ENCODE measurements around the gene CDC14A. TPM values are rescaled to one million over a fixed set of nuclear protein-coding genes. Genes with fewer than 3 reads are reported as not detected.

The CDC14A gene
- polyA plus RNA-seq, 1 donor from 2014 or later, result 2.7 TPM

DNA sequence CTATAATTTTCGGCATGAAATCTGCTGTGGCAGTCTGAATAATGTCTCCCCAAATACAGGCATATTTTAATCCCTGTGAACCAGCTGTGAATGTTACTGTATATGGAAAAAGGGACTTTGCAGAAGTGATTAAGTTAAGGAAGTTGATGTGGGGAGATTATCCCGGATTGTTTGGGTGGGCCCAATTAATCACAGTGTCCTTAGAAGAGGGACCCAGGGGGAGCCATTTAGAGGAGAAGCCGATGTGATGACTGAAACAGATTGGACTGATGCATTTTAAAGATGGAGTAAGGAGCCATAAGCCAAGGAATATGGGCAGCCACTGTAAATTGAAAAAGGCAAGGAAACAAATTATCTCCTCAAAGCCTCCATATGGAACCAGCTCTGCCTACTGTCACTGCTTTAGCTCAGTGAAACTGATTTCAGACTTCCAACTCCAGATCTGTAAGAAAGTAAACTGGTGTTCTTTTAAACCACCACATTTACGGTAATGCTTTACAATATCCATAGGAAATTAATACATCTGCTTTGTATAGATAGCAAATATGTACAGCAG is 124.5 kb downstream of the CDC14A start:
- TF ChIP-seq MXI1 (conservative IDR thresholded peaks at IDR 0.05; ENCODE audit: poor library complexity, severe bottlenecking) (no peak), SMC3 (conservative IDR thresholded peaks at IDR 0.05; ENCODE audit: poor library complexity) (no peak), EZH2 (IDR thresholded peaks at IDR 0.05; ENCODE audit: borderline replicate concordance, insufficient read depth, low read length, poor library complexity, severe bottlenecking) (no peak), RAD21 (conservative IDR thresholded peaks at IDR 0.05) (no peak), POLR2AphosphoS5 (IDR thresholded peaks at IDR 0.05) (no peak), TAF1 (IDR thresholded peaks at IDR 0.05; ENCODE audit: low read depth) (no peak)
- TF ChIP-seq, protein P1, sequence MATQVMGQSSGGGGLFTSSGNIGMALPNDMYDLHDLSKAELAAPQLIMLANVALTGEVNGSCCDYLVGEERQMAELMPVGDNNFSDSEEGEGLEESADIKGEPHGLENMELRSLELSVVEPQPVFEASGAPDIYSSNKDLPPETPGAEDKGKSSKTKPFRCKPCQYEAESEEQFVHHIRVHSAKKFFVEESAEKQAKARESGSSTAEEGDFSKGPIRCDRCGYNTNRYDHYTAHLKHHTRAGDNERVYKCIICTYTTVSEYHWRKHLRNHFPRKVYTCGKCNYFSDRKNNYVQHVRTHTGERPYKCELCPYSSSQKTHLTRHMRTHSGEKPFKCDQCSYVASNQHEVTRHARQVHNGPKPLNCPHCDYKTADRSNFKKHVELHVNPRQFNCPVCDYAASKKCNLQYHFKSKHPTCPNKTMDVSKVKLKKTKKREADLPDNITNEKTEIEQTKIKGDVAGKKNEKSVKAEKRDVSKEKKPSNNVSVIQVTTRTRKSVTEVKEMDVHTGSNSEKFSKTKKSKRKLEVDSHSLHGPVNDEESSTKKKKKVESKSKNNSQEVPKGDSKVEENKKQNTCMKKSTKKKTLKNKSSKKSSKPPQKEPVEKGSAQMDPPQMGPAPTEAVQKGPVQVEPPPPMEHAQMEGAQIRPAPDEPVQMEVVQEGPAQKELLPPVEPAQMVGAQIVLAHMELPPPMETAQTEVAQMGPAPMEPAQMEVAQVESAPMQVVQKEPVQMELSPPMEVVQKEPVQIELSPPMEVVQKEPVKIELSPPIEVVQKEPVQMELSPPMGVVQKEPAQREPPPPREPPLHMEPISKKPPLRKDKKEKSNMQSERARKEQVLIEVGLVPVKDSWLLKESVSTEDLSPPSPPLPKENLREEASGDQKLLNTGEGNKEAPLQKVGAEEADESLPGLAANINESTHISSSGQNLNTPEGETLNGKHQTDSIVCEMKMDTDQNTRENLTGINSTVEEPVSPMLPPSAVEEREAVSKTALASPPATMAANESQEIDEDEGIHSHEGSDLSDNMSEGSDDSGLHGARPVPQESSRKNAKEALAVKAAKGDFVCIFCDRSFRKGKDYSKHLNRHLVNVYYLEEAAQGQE (IDR thresholded peaks at IDR 0.05; ENCODE audit: borderline replicate concordance), result no peak
- Histone ChIP-seq H3F3A (ENCODE audit: insufficient read depth, low read length, poor library complexity, severe bottlenecking) (no peaks in the 10 kb centered on the region), H3K27me3 (ENCODE audit: insufficient read depth, low read depth, low read length) (no peaks in the 10 kb centered on the region), H4K20me1 (ENCODE audit: insufficient read depth) (no peaks in the 10 kb centered on the region), H2AFZ (ENCODE audit: low read depth, low read length) (no peak overlapping the region), H3K9ac (ENCODE audit: low read length) (no peak overlapping the region), H3K9me2 (ENCODE audit: insufficient read depth, low read length) (no peaks in the 10 kb centered on the region), H3K4me3 (ENCODE audit: low read length) (no peak overlapping the region), H3K9me3 (ENCODE audit: low read length) (no peaks in the 10 kb centered on the region), H3K79me2 (replicated peaks; ENCODE audit: insufficient read depth, low read length) (no peaks in the 10 kb centered on the region), H3K36me3 (ENCODE audit: insufficient read depth, low read length) (no peaks in the 10 kb centered on the region), H3K27ac (ENCODE audit: low read length) (no peak overlapping the region), H3K4me2 (ENCODE audit: low read length) (no peak overlapping the region)

DNA sequence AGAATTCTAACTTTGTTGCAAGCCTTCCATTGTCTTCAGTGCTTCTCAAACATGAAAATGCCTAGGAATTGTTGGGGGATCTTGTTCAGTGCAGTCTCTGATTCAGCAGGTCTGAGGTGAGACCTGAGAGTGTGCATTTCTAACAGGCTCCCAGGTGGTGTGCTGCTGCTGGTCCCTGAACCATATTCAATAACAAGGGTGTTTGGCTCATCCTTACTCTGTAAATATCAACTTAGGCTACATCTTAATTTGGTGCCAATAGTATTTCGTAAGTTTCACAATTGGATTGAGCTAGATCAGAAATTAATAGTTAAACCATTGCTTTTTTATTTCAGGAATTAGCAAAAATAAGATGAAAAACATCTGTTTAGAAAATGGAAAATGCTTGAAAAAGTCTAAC is 126.5 kb downstream of the CDC14A start:
- Histone ChIP-seq H3K27me3 (ENCODE audit: insufficient read depth, low read depth, low read length) (no peaks in the 10 kb centered on the region), H3K36me3 (ENCODE audit: insufficient read depth, low read length) (no peaks in the 10 kb centered on the region), H3K27ac (ENCODE audit: low read length) (no peak overlapping the region), H3F3A (ENCODE audit: insufficient read depth, low read length, poor library complexity, severe bottlenecking) (no peaks in the 10 kb centered on the region), H3K9ac (ENCODE audit: low read length) (no peak overlapping the region), H3K4me2 (ENCODE audit: low read length) (no peak overlapping the region), H2AFZ (ENCODE audit: low read depth, low read length) (no peak overlapping the region), H3K9me3 (ENCODE audit: low read length) (no peaks in the 10 kb centered on the region), H4K20me1 (ENCODE audit: insufficient read depth) (no peaks in the 10 kb centered on the region), H3K79me2 (replicated peaks; ENCODE audit: insufficient read depth, low read length) (no peaks in the 10 kb centered on the region), H3K9me2 (ENCODE audit: insufficient read depth, low read length) (no peaks in the 10 kb centered on the region), H3K4me3 (ENCODE audit: low read length) (no peak overlapping the region)
- no peak for TF ChIP-seq POLR2AphosphoS5 (IDR thresholded peaks at IDR 0.05)
- no peak for TF ChIP-seq TAF1 (IDR thresholded peaks at IDR 0.05; ENCODE audit: low read depth)
- TF ChIP-seq, protein P1 (IDR thresholded peaks at IDR 0.05; ENCODE audit: borderline replicate concordance), result no peak
- TF ChIP-seq, protein P2, sequence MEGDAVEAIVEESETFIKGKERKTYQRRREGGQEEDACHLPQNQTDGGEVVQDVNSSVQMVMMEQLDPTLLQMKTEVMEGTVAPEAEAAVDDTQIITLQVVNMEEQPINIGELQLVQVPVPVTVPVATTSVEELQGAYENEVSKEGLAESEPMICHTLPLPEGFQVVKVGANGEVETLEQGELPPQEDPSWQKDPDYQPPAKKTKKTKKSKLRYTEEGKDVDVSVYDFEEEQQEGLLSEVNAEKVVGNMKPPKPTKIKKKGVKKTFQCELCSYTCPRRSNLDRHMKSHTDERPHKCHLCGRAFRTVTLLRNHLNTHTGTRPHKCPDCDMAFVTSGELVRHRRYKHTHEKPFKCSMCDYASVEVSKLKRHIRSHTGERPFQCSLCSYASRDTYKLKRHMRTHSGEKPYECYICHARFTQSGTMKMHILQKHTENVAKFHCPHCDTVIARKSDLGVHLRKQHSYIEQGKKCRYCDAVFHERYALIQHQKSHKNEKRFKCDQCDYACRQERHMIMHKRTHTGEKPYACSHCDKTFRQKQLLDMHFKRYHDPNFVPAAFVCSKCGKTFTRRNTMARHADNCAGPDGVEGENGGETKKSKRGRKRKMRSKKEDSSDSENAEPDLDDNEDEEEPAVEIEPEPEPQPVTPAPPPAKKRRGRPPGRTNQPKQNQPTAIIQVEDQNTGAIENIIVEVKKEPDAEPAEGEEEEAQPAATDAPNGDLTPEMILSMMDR (IDR thresholded peaks at IDR 0.05; ENCODE audit: poor library complexity, severe bottlenecking), result no peak
- TF ChIP-seq MXI1 (conservative IDR thresholded peaks at IDR 0.05; ENCODE audit: poor library complexity, severe bottlenecking), result no peak
- TF ChIP-seq RAD21 (conservative IDR thresholded peaks at IDR 0.05), result no peak
- TF ChIP-seq EP300 (conservative IDR thresholded peaks at IDR 0.05; ENCODE audit: poor library complexity, severe bottlenecking), result no peak
- no peak for TF ChIP-seq EZH2 (IDR thresholded peaks at IDR 0.05; ENCODE audit: borderline replicate concordance, insufficient read depth, low read length, poor library complexity, severe bottlenecking)
- TF ChIP-seq SMC3 (conservative IDR thresholded peaks at IDR 0.05; ENCODE audit: poor library complexity), result no peak
